Uterus (tissue), 2 donors: Measurements from ENCODE around the gene ICA1.

Experiments used
- POLR2A ChIP-seq, 2 donors: fragments of 450-650 bp; IDR thresholded peaks; one replicate each; pipeline ENCODE4 v1.6.1; 2016; ENCODE audit warnings: antibody characterized with exemption in 2 of 2, mild to moderate bottlenecking in 1 of 2, moderate library complexity in 1 of 2
- TF ChIP-seq, protein P1 (sequence below), 4 experiments: fragments of 200-600 bp in 2 of 4; fragments of 450-650 bp in 2 of 4; sonication (generic) in 2 of 4; IDR thresholded peaks; one replicate each; pipeline ENCODE4 v1.5.1; 2016 to 2019; ENCODE audit warnings: antibody characterized with exemption in 4 of 4, mild to moderate bottlenecking in 2 of 4, moderate library complexity in 1 of 4

DNA sequence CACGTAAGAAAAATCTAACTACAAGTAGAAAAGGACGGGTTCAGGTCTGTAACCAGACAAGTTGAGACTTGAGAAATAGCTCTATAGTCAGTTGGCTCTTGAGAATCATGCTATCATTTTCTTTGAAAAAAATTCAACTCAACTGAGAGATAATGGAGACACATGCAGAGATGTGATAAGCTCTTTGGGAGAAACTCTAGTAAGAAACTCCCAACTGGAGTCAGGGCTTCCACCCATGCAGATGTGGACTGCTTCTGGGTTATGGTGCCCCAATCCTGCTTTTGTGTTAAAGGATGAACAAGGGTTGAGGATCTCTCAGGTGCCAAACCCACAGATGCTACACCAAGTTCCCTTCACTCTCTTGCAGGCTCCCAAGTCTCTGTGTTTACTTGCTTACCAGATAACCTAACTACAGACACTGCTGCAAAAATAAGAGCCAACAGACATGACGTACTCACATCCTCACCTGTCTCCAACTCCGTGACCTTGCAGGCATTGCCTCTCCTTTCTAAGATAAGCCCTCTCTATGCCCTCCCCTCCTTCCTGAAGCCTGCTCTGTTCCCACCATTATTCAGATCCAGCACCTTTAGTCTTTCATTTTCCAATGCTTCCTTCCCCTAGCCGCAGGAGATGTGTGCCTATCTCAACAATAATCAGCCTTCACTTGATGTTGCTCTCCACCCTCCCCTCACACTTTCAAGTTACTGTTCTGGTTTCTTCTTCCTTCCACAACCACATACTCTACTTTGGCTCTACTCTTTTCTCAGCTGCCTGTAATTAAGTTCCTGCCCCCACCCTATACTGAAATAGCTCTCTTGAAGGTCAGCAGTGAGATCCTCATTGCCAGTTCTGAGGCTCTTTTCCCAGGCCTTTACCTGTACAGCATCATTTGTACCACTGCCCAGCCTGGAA lies 130.0 kb downstream of the ICA1 start:
- TF ChIP-seq POLR2A (IDR thresholded peaks at IDR 0.05), result no peak
- TF ChIP-seq, protein P1, sequence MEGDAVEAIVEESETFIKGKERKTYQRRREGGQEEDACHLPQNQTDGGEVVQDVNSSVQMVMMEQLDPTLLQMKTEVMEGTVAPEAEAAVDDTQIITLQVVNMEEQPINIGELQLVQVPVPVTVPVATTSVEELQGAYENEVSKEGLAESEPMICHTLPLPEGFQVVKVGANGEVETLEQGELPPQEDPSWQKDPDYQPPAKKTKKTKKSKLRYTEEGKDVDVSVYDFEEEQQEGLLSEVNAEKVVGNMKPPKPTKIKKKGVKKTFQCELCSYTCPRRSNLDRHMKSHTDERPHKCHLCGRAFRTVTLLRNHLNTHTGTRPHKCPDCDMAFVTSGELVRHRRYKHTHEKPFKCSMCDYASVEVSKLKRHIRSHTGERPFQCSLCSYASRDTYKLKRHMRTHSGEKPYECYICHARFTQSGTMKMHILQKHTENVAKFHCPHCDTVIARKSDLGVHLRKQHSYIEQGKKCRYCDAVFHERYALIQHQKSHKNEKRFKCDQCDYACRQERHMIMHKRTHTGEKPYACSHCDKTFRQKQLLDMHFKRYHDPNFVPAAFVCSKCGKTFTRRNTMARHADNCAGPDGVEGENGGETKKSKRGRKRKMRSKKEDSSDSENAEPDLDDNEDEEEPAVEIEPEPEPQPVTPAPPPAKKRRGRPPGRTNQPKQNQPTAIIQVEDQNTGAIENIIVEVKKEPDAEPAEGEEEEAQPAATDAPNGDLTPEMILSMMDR (IDR thresholded peaks at IDR 0.05), result no peak
